Prostate gland (tissue), 2 donors: ENCODE results near the gene ZSCAN5A. TPM values are rescaled to one million over a fixed set of nuclear protein-coding genes. Genes with fewer than 3 reads are reported as not detected.
"Not testable (repeated sequence)": the region's sequence is repeated elsewhere in the genome, so short reads cannot be mapped to it uniquely, and the experiment has no call there.

Source experiments
- DNase-seq: peaks from one replicate; pipeline ENCODE4 v3.0.0-alpha.2; 2019; ENCODE audit warnings: low spot score
- H3K27ac ChIP-seq, 2 donors: fragments of 200-600 bp; sonication (generic); 2 replicates each; pipeline ENCODE4 v1.5.1; 2017 to 2019
- H3K27me3 ChIP-seq: fragments of 200-600 bp; sonication (generic); replicated peaks from 2 replicates; pipeline ENCODE4 v1.5.1; 2019; ENCODE audit not compliant: insufficient read depth
- H3K36me3 ChIP-seq, 2 donors: fragments of 200-600 bp; sonication (generic); 1 replicate in 1 of 2; 2 replicates in 1 of 2; pipeline versions ENCODE4 v1.5.1 to v1.8.1; 2017 to 2019
- H3K4me1 ChIP-seq: fragments of 200-600 bp; sonication (generic); replicated peaks from 2 replicates; pipeline ENCODE4 v1.5.1; 2019
- H3K4me3 ChIP-seq, 2 donors: fragments of 200-600 bp; sonication (generic); 2 replicates each; pipeline ENCODE4 v1.5.1; 2017 to 2019
- H3K9me3 ChIP-seq: fragments of 200-600 bp; sonication (generic); 2 replicates; pipeline ENCODE4 v1.5.1; 2017
- POLR2A ChIP-seq: fragments of 450-650 bp; IDR thresholded peaks from one replicate; pipeline ENCODE4 v1.6.1; 2016; ENCODE audit warnings: antibody characterized with exemption, mild to moderate bottlenecking
- POLR2AphosphoS5 ChIP-seq: sonication (generic); formaldehyde crosslinking; IDR thresholded peaks from one replicate; pipeline ENCODE4 v1.6.1; 2017; ENCODE audit warnings: antibody characterized with exemption
- WGBS: methylation state at CpG from one replicate; pipeline ENCODE4 v1.1.5; 2018; 5-methylcytosine and 5-hydroxymethylcytosine counted together
- intact Hi-C: fragments of 100-400 bp; cut with DNase I; formaldehyde crosslinking; loops from one replicate; pipeline ENCODE4 v1.14.2; 2022
- total RNA-seq, 2 donors: library from RNA; depleted of rRNA; stranded (reverse); fragments of >200 nt; gene quantifications; one replicate each; pipeline ENCODE4 v1.1.0, GENCODE V29; 2016
- TF ChIP-seq, protein P1 (sequence below), 4 experiments: fragments of 200-600 bp in 2 of 4; fragments of 450-650 bp in 2 of 4; sonication (generic) in 2 of 4; IDR thresholded peaks; 1 replicate in 3 of 4; 2 replicates in 1 of 4; pipeline ENCODE4 v1.5.1; 2016 to 2019; ENCODE audit warnings: antibody characterized with exemption in 4 of 4, mild to moderate bottlenecking in 2 of 4, moderate library complexity in 2 of 4

ZSCAN5A gene
- total RNA-seq, 2 donors from 2014 or later, result 13.3 to 21.9 TPM

- no peak for DNase-seq
- Histone ChIP-seq H3K36me3 (no peaks in the 10 kb centered on the region), H3K4me3 (no peak overlapping the region), H3K27ac (no peak overlapping the region), H3K4me1 (no peaks in the 10 kb centered on the region), H3K9me3 (no peaks in the 10 kb centered on the region), H3K27me3 (no peaks in the 10 kb centered on the region)
- WGBS, result 96% methylated on average over 6 of the region's 6 CpGs
- intact Hi-C loops, result no loop called here
- TF ChIP-seq POLR2AphosphoS5 (no peak), POLR2A (no peak)
- TF ChIP-seq, protein P1, sequence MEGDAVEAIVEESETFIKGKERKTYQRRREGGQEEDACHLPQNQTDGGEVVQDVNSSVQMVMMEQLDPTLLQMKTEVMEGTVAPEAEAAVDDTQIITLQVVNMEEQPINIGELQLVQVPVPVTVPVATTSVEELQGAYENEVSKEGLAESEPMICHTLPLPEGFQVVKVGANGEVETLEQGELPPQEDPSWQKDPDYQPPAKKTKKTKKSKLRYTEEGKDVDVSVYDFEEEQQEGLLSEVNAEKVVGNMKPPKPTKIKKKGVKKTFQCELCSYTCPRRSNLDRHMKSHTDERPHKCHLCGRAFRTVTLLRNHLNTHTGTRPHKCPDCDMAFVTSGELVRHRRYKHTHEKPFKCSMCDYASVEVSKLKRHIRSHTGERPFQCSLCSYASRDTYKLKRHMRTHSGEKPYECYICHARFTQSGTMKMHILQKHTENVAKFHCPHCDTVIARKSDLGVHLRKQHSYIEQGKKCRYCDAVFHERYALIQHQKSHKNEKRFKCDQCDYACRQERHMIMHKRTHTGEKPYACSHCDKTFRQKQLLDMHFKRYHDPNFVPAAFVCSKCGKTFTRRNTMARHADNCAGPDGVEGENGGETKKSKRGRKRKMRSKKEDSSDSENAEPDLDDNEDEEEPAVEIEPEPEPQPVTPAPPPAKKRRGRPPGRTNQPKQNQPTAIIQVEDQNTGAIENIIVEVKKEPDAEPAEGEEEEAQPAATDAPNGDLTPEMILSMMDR (IDR thresholded peaks at IDR 0.05), result no peak
Observed at GRCh38 chr19:56269348-56269747, 45.3 kb downstream of the ZSCAN5A start.

DNA sequence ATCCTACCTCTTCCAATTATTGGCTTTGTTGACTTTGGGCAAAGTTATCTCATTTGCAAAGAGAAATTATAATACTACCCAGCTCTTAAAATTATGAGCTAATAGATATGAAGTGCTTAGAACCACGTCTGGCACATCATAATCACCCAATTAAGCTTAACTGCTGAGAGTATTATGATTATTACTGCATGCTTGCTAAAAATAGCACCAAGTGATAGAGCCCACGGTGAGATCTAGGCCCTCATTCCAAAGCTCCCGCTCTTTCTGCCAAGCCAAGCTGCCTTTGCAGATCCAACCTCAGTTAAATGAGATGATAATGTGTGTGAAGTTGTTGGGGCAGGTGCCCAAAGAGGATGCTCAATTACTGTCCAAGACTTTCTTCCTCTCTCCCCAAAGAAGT lies 48.6 kb downstream of the ZSCAN5A start:
- WGBS, result 69% methylated on average over 3 of the region's 3 CpGs
- H3K4me1 ChIP-seq, result no peaks in the 10 kb centered on the region
- TF ChIP-seq, protein P1 (IDR thresholded peaks at IDR 0.05), result no peak
- TF ChIP-seq POLR2A, result no peak
- TF ChIP-seq POLR2AphosphoS5, result no peak

DNA sequence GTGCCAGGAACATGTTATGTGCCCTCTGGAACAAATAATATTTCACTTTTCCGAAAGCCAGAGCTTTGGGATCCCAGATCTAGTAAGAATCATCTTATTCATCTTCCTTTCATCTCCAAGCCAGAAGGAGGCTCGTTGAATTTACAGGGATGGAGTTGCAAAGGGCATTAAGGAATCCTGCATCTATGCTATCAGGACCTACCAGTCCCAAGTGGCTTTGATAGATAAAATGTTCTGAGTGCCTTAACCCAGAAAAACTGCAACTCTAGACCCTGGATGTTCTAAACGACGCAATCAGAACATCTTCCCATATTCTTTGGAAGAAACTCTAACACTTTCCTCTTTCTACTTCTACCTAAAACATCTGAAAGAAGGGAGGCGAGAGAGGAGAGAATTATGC lies 51.3 kb downstream of the ZSCAN5A start:
- Histone ChIP-seq H3K4me1 (no peaks in the 10 kb centered on the region), H3K4me3 (no peak overlapping the region), H3K9me3 (no peaks in the 10 kb centered on the region), H3K27ac (no peak overlapping the region), H3K36me3 (no peaks in the 10 kb centered on the region), H3K27me3 (no peaks in the 10 kb centered on the region)
- intact Hi-C loops, result no loop called here
- TF ChIP-seq POLR2AphosphoS5 (no peak), POLR2A (no peak)
- TF ChIP-seq, protein P1 (IDR thresholded peaks at IDR 0.05), result no peak
- DNase-seq, result no peak
- 91% methylated on average over 5 of the region's 5 CpGs for WGBS

More for the DNA sequence above, 48.6 kb downstream of the ZSCAN5A start:
- no peak overlapping the region for H3K4me3 ChIP-seq
- no peak overlapping the region for H3K27ac ChIP-seq
- no peaks in the 10 kb centered on the region for H3K36me3 ChIP-seq
- no peak for DNase-seq
- no peaks in the 10 kb centered on the region for H3K9me3 ChIP-seq
- intact Hi-C loops, result no loop called here
- no peaks in the 10 kb centered on the region for H3K27me3 ChIP-seq

GRCh38 chr19:56261932-56262331 lies 52.7 kb downstream of the ZSCAN5A start:
- DNase-seq, H3K4me1 ChIP-seq, H3K9me3 ChIP-seq, H3K4me3 ChIP-seq, intact Hi-C loops, H3K27me3 ChIP-seq, H3K36me3 ChIP-seq, H3K27ac ChIP-seq: not testable (repeated sequence)
- 94% methylated on average over 6 of the region's 6 CpGs for WGBS

GRCh38 chr19:56261145-56261544 lies 53.5 kb downstream of the ZSCAN5A start:
- Histone ChIP-seq H3K4me3 (no peak overlapping the region), H3K27ac (no peak overlapping the region), H3K27me3 (no peaks in the 10 kb centered on the region), H3K9me3 (no peaks in the 10 kb centered on the region), H3K36me3 (no peaks in the 10 kb centered on the region), H3K4me1 (no peaks in the 10 kb centered on the region)
- no peak for DNase-seq
- TF ChIP-seq, protein P1 (IDR thresholded peaks at IDR 0.05), result no peak
- TF ChIP-seq POLR2AphosphoS5 (no peak), POLR2A (no peak)
- intact Hi-C loops, result no loop called here
